ENCODE results near the gene MRPL40.

MRPL40 gene

GRCh38 chr22:19448739-19449421 is 16.5 kb downstream of the MRPL40 start:
- no peak for TF ChIP-seq JUND (IDR thresholded peaks at IDR 0.05; ENCODE audit: low read depth)
- no peak for DNase-seq (ENCODE audit: low read depth in 1 of 2, low spot score in 1 of 2)
- in situ Hi-C loops (cut with HindIII; ENCODE audit: low pct_unique_long_range_greater_than_20kb, low sequenced_read_pairs): no loop called here

GRCh38 chr22:19449422-19449767 is 17.1 kb downstream of the MRPL40 start:
- no peak for TF ChIP-seq JUND (IDR thresholded peaks at IDR 0.05; ENCODE audit: low read depth)
- in situ Hi-C loops (cut with HindIII; ENCODE audit: low pct_unique_long_range_greater_than_20kb, low sequenced_read_pairs): no loop called here
- DNase-seq (ENCODE audit: low read depth in 1 of 2, low spot score in 1 of 2): no peak

- in situ Hi-C loops (cut with HindIII; ENCODE audit: low pct_unique_long_range_greater_than_20kb, low sequenced_read_pairs): no loop called here
- DNase-seq (ENCODE audit: low read depth in 1 of 2, low spot score in 1 of 2): no peak
- TF ChIP-seq JUND (IDR thresholded peaks at IDR 0.05; ENCODE audit: low read depth): no peak
Measured at GRCh38 chr22:19450363-19451175, 18.2 kb downstream of the MRPL40 start.

GRCh38 chr22:19451570-19451969 is 19.2 kb downstream of the MRPL40 start:
- in situ Hi-C loops (cut with HindIII; ENCODE audit: low pct_unique_long_range_greater_than_20kb, low sequenced_read_pairs): no loop called here
- DNase-seq (ENCODE audit: low read depth in 1 of 2, low spot score in 1 of 2): no peak
- no peak for TF ChIP-seq JUND (IDR thresholded peaks at IDR 0.05; ENCODE audit: low read depth)

DNA sequence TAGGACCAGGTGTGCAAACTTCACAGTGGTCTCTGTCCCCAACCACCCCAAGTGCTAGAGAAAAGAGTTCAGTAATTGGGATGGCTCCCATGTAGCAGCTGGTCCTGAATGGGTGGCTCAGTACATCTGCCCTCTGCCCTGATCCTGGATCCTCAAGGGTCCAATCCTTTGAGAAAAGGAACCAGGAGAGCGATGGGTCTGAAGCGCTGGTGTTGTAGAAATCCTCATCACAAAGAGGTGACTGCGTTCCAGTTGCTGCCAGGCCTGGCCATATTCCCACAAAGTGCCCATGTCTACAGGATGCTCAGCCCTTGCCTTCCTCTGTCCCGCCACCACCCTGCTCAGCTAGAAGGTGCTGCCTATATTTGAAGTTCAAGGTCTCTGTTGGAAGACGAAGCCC is 21.4 kb downstream of the MRPL40 start:
- TF ChIP-seq JUND (IDR thresholded peaks at IDR 0.05; ENCODE audit: low read depth): no peak
- DNase-seq (ENCODE audit: low read depth in 1 of 2, low spot score in 1 of 2): no peak
- in situ Hi-C loops (cut with HindIII; ENCODE audit: low pct_unique_long_range_greater_than_20kb, low sequenced_read_pairs): no loop called here

GRCh38 chr22:19454156-19454555 is 21.8 kb downstream of the MRPL40 start:
- no peak for DNase-seq (ENCODE audit: low read depth in 1 of 2, low spot score in 1 of 2)
- no peak for TF ChIP-seq JUND (IDR thresholded peaks at IDR 0.05; ENCODE audit: low read depth)
- in situ Hi-C loops (cut with HindIII; ENCODE audit: low pct_unique_long_range_greater_than_20kb, low sequenced_read_pairs): no loop called here

- TF ChIP-seq JUND (IDR thresholded peaks at IDR 0.05; ENCODE audit: low read depth): no peak
- DNase-seq (ENCODE audit: low read depth in 1 of 2, low spot score in 1 of 2): no peak
- in situ Hi-C loops (cut with HindIII; ENCODE audit: low pct_unique_long_range_greater_than_20kb, low sequenced_read_pairs): no loop called here
Measured at GRCh38 chr22:19455033-19455432, 22.7 kb downstream of the MRPL40 start.

GRCh38 chr22:19455585-19456370 is 23.4 kb downstream of the MRPL40 start:
- no peak for DNase-seq (ENCODE audit: low read depth in 1 of 2, low spot score in 1 of 2)
- no peak for TF ChIP-seq JUND (IDR thresholded peaks at IDR 0.05; ENCODE audit: low read depth)
- in situ Hi-C loops (cut with HindIII; ENCODE audit: low pct_unique_long_range_greater_than_20kb, low sequenced_read_pairs): no loop called here

GRCh38 chr22:19456541-19456940 is 24.2 kb downstream of the MRPL40 start:
- in situ Hi-C loops (cut with HindIII; ENCODE audit: low pct_unique_long_range_greater_than_20kb, low sequenced_read_pairs): no loop called here
- no peak for TF ChIP-seq JUND (IDR thresholded peaks at IDR 0.05; ENCODE audit: low read depth)

GRCh38 chr22:19457828-19458428 is 25.6 kb downstream of the MRPL40 start:
- DNase-seq (ENCODE audit: low read depth in 1 of 2, low spot score in 1 of 2): no peak
- in situ Hi-C loops (cut with HindIII; ENCODE audit: low pct_unique_long_range_greater_than_20kb, low sequenced_read_pairs): no loop called here
- TF ChIP-seq JUND (IDR thresholded peaks at IDR 0.05; ENCODE audit: low read depth): no peak

More at GRCh38 chr22:19456541-19456940, 24.2 kb downstream of the MRPL40 start:
- DNase-seq (ENCODE audit: low read depth in 1 of 2, low spot score in 1 of 2): no peak

DNA sequence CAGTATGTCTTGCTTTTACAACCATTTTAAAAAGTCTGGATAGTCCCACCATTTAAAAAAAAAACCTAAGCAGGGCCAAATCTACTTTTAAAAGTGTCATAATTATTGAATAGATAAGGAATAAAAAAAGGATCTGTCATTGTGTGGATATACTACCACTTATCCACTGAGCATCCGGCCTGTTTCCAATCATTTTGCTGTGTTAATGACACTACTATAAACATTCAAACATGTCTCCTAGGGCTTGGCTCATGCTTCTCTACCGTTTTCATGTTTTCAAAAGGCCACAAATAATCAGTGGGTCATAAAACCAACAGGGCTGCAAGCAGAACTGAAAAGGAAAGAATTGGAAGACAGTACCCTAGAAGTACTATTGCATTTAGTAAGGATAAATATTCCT is 27.7 kb downstream of the MRPL40 start:
- in situ Hi-C loops (cut with HindIII; ENCODE audit: low pct_unique_long_range_greater_than_20kb, low sequenced_read_pairs): no loop called here
- no peak for DNase-seq (ENCODE audit: low read depth in 1 of 2, low spot score in 1 of 2)
- no peak for TF ChIP-seq JUND (IDR thresholded peaks at IDR 0.05; ENCODE audit: low read depth)

- no peak for DNase-seq (ENCODE audit: low read depth in 1 of 2, low spot score in 1 of 2)
- no peak for TF ChIP-seq JUND (IDR thresholded peaks at IDR 0.05; ENCODE audit: low read depth)
- in situ Hi-C loops (cut with HindIII; ENCODE audit: low pct_unique_long_range_greater_than_20kb, low sequenced_read_pairs): no loop called here
Measured at GRCh38 chr22:19461506-19461905, 29.2 kb downstream of the MRPL40 start.

Measured in T47D (cell line).